ENCODE measurements around the gene COL4A3. TPM values are rescaled to one million over a fixed set of nuclear protein-coding genes. Genes with fewer than 3 reads are reported as not detected.

COL4A3 gene
- total RNA-seq, 1 donor from 2014 or later, result 0.26 TPM

DNA sequence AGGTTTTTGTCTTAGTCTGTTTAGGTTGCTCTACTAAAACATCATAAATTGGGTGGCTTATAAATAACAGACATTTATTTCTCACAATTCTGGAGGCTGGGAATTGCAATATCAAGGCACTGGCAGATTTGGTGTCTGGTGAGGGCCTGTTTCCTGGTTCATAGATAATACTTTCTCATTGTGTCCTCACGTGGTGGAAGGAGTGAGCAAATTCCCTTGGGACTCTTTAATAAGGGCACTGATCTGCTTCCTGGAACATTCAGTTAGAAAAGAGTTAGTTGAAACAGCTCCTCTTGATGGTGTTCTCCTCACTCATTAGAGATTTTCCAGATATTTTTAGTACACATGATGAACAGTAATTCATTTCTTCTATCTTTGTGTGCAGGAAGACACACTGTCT lies 22.3 kb downstream of the COL4A3 start:
- TF ChIP-seq, protein P1, sequence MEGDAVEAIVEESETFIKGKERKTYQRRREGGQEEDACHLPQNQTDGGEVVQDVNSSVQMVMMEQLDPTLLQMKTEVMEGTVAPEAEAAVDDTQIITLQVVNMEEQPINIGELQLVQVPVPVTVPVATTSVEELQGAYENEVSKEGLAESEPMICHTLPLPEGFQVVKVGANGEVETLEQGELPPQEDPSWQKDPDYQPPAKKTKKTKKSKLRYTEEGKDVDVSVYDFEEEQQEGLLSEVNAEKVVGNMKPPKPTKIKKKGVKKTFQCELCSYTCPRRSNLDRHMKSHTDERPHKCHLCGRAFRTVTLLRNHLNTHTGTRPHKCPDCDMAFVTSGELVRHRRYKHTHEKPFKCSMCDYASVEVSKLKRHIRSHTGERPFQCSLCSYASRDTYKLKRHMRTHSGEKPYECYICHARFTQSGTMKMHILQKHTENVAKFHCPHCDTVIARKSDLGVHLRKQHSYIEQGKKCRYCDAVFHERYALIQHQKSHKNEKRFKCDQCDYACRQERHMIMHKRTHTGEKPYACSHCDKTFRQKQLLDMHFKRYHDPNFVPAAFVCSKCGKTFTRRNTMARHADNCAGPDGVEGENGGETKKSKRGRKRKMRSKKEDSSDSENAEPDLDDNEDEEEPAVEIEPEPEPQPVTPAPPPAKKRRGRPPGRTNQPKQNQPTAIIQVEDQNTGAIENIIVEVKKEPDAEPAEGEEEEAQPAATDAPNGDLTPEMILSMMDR (IDR thresholded peaks at IDR 0.05; ENCODE audit: insufficient read depth, low read length, severe bottlenecking), result no peak
- no peaks in the 10 kb centered on the region for H3K27me3 ChIP-seq (ENCODE audit: control insufficient read depth, insufficient read depth, low read length)
- H3K36me3 ChIP-seq (ENCODE audit: control insufficient read depth, insufficient read depth, low read length), result no peaks in the 10 kb centered on the region
- DNase-seq (ENCODE audit: low read depth) (no peak), FAIRE-seq (no peak)
- H3K4me3 ChIP-seq (ENCODE audit: low read depth, low read length), result no peak overlapping the region

DNA sequence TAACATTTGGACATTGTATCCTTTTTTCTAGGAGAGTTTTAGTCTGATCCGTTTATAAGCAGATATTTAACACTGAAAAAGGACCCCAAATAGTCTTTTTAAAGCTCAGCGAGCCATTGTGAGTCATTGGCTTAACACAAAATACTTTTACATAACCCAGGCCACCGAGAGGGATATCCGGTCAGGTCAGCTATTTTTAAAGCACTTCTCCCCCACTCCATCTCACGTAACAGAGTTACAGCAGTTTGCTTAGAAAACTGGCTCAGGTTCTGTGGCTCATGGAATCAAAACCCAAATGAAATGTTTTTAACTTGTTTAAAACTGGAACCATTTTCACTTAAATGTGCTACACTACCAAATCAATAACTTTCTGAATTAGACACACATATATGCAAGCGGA lies 23.9 kb downstream of the COL4A3 start:
- H3K4me3 ChIP-seq (ENCODE audit: low read depth, low read length), result no peak overlapping the region
- peak; percentile 49 for DNase-seq (ENCODE audit: low read depth)
- TF ChIP-seq, protein P1 (IDR thresholded peaks at IDR 0.05; ENCODE audit: insufficient read depth, low read length, severe bottlenecking), result no peak
- no peaks in the 10 kb centered on the region for H3K27me3 ChIP-seq (ENCODE audit: control insufficient read depth, insufficient read depth, low read length)
- FAIRE-seq, result no peak
- H3K36me3 ChIP-seq (ENCODE audit: control insufficient read depth, insufficient read depth, low read length), result no peaks in the 10 kb centered on the region

- Histone ChIP-seq H3K4me3 (ENCODE audit: low read depth, low read length) (no peak overlapping the region), H3K27me3 (ENCODE audit: control insufficient read depth, insufficient read depth, low read length) (no peaks in the 10 kb centered on the region), H3K36me3 (ENCODE audit: control insufficient read depth, insufficient read depth, low read length) (no peaks in the 10 kb centered on the region)
- DNase-seq (ENCODE audit: low read depth) (no peak), FAIRE-seq (no peak)
- TF ChIP-seq, protein P1 (IDR thresholded peaks at IDR 0.05; ENCODE audit: insufficient read depth, low read length, severe bottlenecking), result no peak
Observed at GRCh38 chr2:227191367-227191766, 26.9 kb downstream of the COL4A3 start.

- Histone ChIP-seq H3K27me3 (ENCODE audit: control insufficient read depth, insufficient read depth, low read length) (no peaks in the 10 kb centered on the region), H3K4me3 (ENCODE audit: low read depth, low read length) (no peak overlapping the region), H3K36me3 (ENCODE audit: control insufficient read depth, insufficient read depth, low read length) (no peaks in the 10 kb centered on the region)
- no peak for DNase-seq (ENCODE audit: low read depth)
- no peak for FAIRE-seq
- TF ChIP-seq, protein P1 (IDR thresholded peaks at IDR 0.05; ENCODE audit: insufficient read depth, low read length, severe bottlenecking), result no peak
Observed at GRCh38 chr2:227192491-227192890, 28.1 kb downstream of the COL4A3 start.

- Histone ChIP-seq H3K4me3 (ENCODE audit: low read depth, low read length) (no peak overlapping the region), H3K36me3 (ENCODE audit: control insufficient read depth, insufficient read depth, low read length) (no peaks in the 10 kb centered on the region), H3K27me3 (ENCODE audit: control insufficient read depth, insufficient read depth, low read length) (no peaks in the 10 kb centered on the region)
- DNase-seq (ENCODE audit: low read depth), result no peak
- FAIRE-seq, result no peak
- TF ChIP-seq, protein P1 (IDR thresholded peaks at IDR 0.05; ENCODE audit: insufficient read depth, low read length, severe bottlenecking), result no peak
Observed at GRCh38 chr2:227194219-227194618, 29.8 kb downstream of the COL4A3 start.

DNA sequence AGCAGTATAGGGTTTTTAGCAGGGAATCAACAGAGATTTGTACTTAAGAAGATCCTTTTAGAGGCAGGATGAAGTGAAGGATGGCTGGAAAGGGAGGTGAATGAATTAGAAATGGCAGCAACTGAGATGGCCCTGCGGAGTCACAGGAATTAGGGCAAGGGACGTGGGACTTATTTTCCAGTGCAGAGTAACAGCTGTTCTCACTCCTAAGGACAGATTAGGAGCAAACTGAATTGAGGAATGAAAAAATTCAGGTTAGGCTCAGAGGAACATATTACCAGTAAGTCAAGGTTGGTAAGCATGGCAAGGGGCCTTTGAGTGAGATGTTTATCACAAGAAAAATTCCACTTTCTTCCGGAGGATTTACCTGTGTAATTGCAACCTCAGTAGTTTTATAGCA lies 34.4 kb downstream of the COL4A3 start:
- TF ChIP-seq, protein P1 (IDR thresholded peaks at IDR 0.05; ENCODE audit: insufficient read depth, low read length, severe bottlenecking), result no peak
- FAIRE-seq (no peak), DNase-seq (ENCODE audit: low read depth) (no peak)
- Histone ChIP-seq H3K27me3 (ENCODE audit: control insufficient read depth, insufficient read depth, low read length) (no peaks in the 10 kb centered on the region), H3K4me3 (ENCODE audit: low read depth, low read length) (no peak overlapping the region), H3K36me3 (ENCODE audit: control insufficient read depth, insufficient read depth, low read length) (no peaks in the 10 kb centered on the region)

Data from bronchial epithelial cell (primary cell).